MCF 10A (cell line): ENCODE data around the gene ARPIN. TPM values are rescaled to one million over a fixed set of nuclear protein-coding genes. Genes with fewer than 3 reads are reported as not detected.
"Not testable (repeated sequence)": the region's sequence is repeated elsewhere in the genome, so short reads cannot be mapped to it uniquely, and the experiment has no call there.

Experiments
- BruUV-seq: library from RNA; stranded (reverse); fragments of 400-500 nt; replicated peaks from 2 replicates; lab custom pipeline; 2021; lab: Mats Ljungman, UMichigan
- CTCF ChIA-PET: fragments of 300-600 bp; sonication (Branson Sonifier 250); formaldehyde crosslinking; extraction: SDS; loops from one replicate; lab custom pipeline; 2021; ENCODE audit warnings: antibody characterized with exemption, inconsistent platforms; lab: Yijun Ruan, JAX
- POLR2A ChIA-PET: fragments of 300-600, 350-650 bp; sonication (Branson Sonifier 250); formaldehyde crosslinking; extraction: SDS; loops from one replicate; lab custom pipeline; 2020; ENCODE audit warnings: antibody characterized with exemption, inconsistent platforms; lab: Yijun Ruan, JAX
- DNase-seq: peaks from one replicate; pipeline ENCODE4 v3.0.0-alpha.2; 2018; ENCODE audit not compliant: unreplicated experiment
- H3K27ac Mint-ChIP-seq: one replicate; pipeline ENCODE4 v1.8.0; 2022; ENCODE audit warnings: mild to moderate bottlenecking, low read depth, mixed read lengths; ENCODE audit not compliant: unreplicated experiment
- H3K27me3 Mint-ChIP-seq: one replicate; pipeline ENCODE4 v1.8.0; 2022; ENCODE audit warnings: mixed read lengths; ENCODE audit not compliant: insufficient read depth, unreplicated experiment
- H3K36me3 Mint-ChIP-seq: one replicate; pipeline ENCODE4 v1.8.0; 2022; ENCODE audit warnings: mild to moderate bottlenecking, moderate library complexity, mixed read lengths; ENCODE audit not compliant: insufficient read depth, unreplicated experiment
- H3K4me1 Mint-ChIP-seq: one replicate; pipeline ENCODE4 v1.8.0; 2022; ENCODE audit warnings: mixed read lengths; ENCODE audit not compliant: insufficient read depth, unreplicated experiment
- H3K4me3 Mint-ChIP-seq: one replicate; pipeline ENCODE4 v1.8.0; 2022; ENCODE audit warnings: mild to moderate bottlenecking, moderate library complexity, mixed read lengths; ENCODE audit not compliant: unreplicated experiment
- H3K9me3 Mint-ChIP-seq: one replicate; pipeline ENCODE4 v1.8.0; 2022; ENCODE audit warnings: mixed read lengths; ENCODE audit not compliant: unreplicated experiment
- intact Hi-C: fragments of 100-400 bp; cut with micrococcal nuclease; formaldehyde crosslinking; loops from 2 replicates; pipeline ENCODE4 v1.14.1; 2022
- total RNA-seq: library from RNA; stranded (reverse); gene quantifications from 2 replicates; pipeline ENCODE4 v1.2.3, GENCODE V29; 2022
- TF ChIP-seq, protein P1 (sequence below): fragments of 200-600 bp; IDR thresholded peaks from one replicate; pipeline ENCODE4 v1.8.0; 2022; ENCODE audit warnings: antibody characterized with exemption, mild to moderate bottlenecking; ENCODE audit not compliant: unreplicated experiment

Gene ARPIN
- total RNA-seq, 1 experiment from 2014 or later, result 7.1 TPM

DNA sequence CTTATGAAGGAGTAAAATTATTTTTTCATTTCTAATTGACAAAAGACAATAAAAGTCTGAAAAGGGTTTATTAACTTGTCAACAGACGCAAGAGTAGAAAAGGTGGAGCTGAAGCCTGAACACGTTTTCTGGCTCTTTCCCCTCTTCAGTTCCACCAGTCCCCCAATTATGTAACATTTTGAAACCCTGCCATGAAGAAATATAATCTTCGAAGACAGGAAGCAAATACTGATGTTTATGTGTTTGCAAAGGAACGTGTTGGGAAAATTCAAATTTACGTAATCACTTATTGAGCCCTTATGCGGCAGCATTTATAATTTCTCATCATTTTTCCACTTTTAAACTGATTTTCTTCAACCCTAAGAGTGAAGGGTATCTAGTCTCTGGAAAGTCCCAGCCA is 19.7 kb downstream of the ARPIN start:
- ChIA-PET POLR2A (interaction anchor here (0.5 to 3.3 kb wide), 11 partner anchors 19 to 496 kb away, joined by 3 to 28 read pairs (median 7); partner anchors contain the start of genes ARPIN, CIB1, GDPGP1 and ZNF710), CTCF (interaction anchor here (0.7 to 1.0 kb wide), 2 partner anchors 132 to 193 kb away, joined by 4 to 5 read pairs; no protein-coding TSS in a partner anchor)
- DNase-seq, result no peak
- TF ChIP-seq, protein P1, sequence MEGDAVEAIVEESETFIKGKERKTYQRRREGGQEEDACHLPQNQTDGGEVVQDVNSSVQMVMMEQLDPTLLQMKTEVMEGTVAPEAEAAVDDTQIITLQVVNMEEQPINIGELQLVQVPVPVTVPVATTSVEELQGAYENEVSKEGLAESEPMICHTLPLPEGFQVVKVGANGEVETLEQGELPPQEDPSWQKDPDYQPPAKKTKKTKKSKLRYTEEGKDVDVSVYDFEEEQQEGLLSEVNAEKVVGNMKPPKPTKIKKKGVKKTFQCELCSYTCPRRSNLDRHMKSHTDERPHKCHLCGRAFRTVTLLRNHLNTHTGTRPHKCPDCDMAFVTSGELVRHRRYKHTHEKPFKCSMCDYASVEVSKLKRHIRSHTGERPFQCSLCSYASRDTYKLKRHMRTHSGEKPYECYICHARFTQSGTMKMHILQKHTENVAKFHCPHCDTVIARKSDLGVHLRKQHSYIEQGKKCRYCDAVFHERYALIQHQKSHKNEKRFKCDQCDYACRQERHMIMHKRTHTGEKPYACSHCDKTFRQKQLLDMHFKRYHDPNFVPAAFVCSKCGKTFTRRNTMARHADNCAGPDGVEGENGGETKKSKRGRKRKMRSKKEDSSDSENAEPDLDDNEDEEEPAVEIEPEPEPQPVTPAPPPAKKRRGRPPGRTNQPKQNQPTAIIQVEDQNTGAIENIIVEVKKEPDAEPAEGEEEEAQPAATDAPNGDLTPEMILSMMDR, result no peak
- H3K4me1 Mint-ChIP-seq, result no peaks in the 10 kb centered on the region
- peak overlapping the region; percentile 98 for H3K4me3 Mint-ChIP-seq
- intact Hi-C loops, result loop anchor here (5.0 kb wide), 1 partner anchor 109 kb away; the partner anchor contains the start of gene ZNF710
- H3K9me3 Mint-ChIP-seq, result no peaks in the 10 kb centered on the region
- BruUV-seq, result no TSS peak
- H3K27me3 Mint-ChIP-seq, result no peaks in the 10 kb centered on the region
- peaks cover 25% of the 10 kb centered on the region for H3K36me3 Mint-ChIP-seq
- H3K27ac Mint-ChIP-seq, result peak overlapping the region; percentile 97

DNA sequence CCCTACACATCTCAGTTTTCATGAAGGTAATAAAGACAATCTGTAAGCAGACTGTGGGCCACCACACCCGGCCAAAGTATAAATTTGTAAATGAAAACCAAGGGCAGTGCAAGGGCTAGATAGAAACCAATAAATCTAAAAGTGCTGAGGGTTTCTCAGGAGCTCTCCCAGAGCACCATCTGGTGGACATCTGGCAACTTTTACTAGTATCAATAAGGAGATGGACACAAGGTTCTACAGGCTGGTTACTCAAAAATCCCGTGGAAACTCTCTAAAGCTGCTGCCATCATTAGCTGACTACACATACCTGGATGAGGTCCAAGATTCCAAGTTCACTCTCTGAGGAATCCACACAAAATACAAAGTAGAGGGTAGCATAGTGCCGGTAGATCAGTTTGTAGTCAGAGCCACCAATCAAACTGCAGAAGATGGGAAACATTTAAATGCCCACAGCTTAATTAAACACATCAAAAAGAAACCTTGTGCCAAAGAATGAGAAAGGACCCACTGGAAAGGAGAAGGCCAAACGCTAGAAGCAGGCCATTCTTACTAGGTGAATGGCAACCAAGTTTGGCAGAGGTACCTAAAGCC is 24.4 kb downstream of the ARPIN start:
- ChIA-PET POLR2A (interaction anchor here (0.6 to 1.9 kb wide), 6 partner anchors 11 to 1024 kb away, joined by 3 to 7 read pairs (median 4); no protein-coding TSS in a partner anchor), CTCF (interaction anchor here (0.5 to 6.0 kb wide), 27 partner anchors 9 to 268 kb away, joined by 3 to 93 read pairs (median 5); no protein-coding TSS in a partner anchor)
- TF ChIP-seq, protein P1, result peak; percentile 51
- Mint-ChIP-seq H3K27me3 (no peaks in the 10 kb centered on the region), H3K36me3 (peaks cover 59% of the 10 kb centered on the region), H3K4me3 (no peak overlapping the region), H3K9me3 (no peaks in the 10 kb centered on the region), H3K27ac (no peak overlapping the region), H3K4me1 (no peaks in the 10 kb centered on the region)
- peak; percentile 70 for DNase-seq
- no TSS peak for BruUV-seq
- intact Hi-C loops, result loop anchor here (1.0 kb wide), 1 partner anchor 128 kb away; no protein-coding TSS in a partner anchor

DNA sequence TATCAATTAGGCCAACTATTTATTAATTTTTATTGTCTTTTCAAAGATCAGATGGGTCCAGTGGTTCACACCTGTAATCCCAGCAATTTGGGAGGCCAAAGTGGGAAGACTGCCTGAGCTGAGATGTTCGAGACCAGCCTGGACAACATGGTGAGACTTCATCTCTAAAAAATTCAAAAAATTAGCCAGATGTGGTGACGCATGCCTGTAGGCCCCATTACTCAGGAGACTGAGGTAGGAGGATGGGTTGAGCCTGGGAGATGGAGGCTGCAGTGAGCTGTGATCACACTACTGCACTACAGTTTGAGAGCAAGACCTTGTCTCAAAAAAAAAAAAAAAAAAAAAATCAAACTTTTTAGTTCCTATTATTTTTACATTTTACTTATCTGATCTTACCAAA is 27.1 kb downstream of the ARPIN start:
- Mint-ChIP-seq H3K4me1 (no peaks in the 10 kb centered on the region), H3K27ac (no peak overlapping the region), H3K27me3 (no peaks in the 10 kb centered on the region), H3K36me3 (peaks cover 73% of the 10 kb centered on the region), H3K9me3 (no peaks in the 10 kb centered on the region), H3K4me3 (no peak overlapping the region)
- no TSS peak for BruUV-seq
- TF ChIP-seq, protein P1, result no peak
- ChIA-PET CTCF (interaction anchor here (5.0 to 6.0 kb wide), 2 partner anchors 11 to 125 kb away, joined by 88 to 93 read pairs; no protein-coding TSS in a partner anchor), POLR2A (no interaction called here)
- DNase-seq, result no peak
- intact Hi-C loops, result no loop called here

DNA sequence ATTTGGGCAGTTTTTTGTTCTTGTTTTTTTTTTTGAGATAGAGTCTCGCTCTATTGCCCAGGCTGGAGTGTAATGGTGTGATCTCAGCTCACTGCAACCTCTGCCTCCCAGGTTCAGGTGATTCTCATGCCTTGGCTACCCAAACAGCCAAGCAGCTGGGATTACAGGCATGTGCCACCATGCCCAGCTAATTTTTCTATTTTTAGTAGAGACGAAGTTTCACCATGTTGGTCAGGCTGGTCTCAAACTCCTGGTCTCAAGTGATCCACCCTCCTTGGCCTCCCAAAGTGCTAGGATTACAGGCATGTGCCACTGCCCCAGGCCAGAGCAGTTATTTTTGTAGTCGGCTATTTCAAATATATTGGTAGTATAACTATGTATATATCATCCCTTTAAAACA is 27.6 kb downstream of the ARPIN start:
- CTCF ChIA-PET, result interaction anchor here (0.6 to 6.0 kb wide), 4 partner anchors 11 to 310 kb away, joined by 3 to 93 read pairs (median 46); partner anchors contain the start of gene TICRR
- H3K27ac Mint-ChIP-seq, H3K4me1 Mint-ChIP-seq, POLR2A ChIA-PET, H3K4me3 Mint-ChIP-seq, H3K27me3 Mint-ChIP-seq, H3K9me3 Mint-ChIP-seq, BruUV-seq, intact Hi-C loops, DNase-seq: not testable (repeated sequence)
- peaks cover 78% of the 10 kb centered on the region for H3K36me3 Mint-ChIP-seq
